Mononuclear cell (primary cell): ENCODE measurements around the gene CCL18. TPM values are rescaled to one million over a fixed set of nuclear protein-coding genes. Genes with fewer than 3 reads are reported as not detected.
"Not testable (repeated sequence)": the region's sequence is repeated elsewhere in the genome, so short reads cannot be mapped to it uniquely, and the experiment has no call there.

Experiments
- H3K27me3 ChIP-seq: 2 replicates; pipeline ENCODE4 v1.6.0; 2011; ENCODE audit warnings: low read length, control low read depth; ENCODE audit not compliant: insufficient read depth
- H3K4me1 ChIP-seq: 2 replicates; pipeline ENCODE4 v1.5.1; 2011; ENCODE audit warnings: mild to moderate bottlenecking, low read length, control low read depth; ENCODE audit not compliant: insufficient read depth
- H3K4me3 ChIP-seq: 2 replicates; pipeline ENCODE4 v1.5.1; 2011; ENCODE audit warnings: mild to moderate bottlenecking, low read length, moderate library complexity
- H3K9me3 ChIP-seq: 2 replicates; pipeline ENCODE4 v1.5.1; 2011; ENCODE audit warnings: low read depth, mild to moderate bottlenecking, control low read depth, low read length
- total RNA-seq: library from RNA; depleted of rRNA; stranded (reverse); fragments of >200 nt; gene quantifications from one replicate; pipeline ENCODE4 v1.2.3, GENCODE V29; 2012

The CCL18 gene, protein sequence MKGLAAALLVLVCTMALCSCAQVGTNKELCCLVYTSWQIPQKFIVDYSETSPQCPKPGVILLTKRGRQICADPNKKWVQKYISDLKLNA
- total RNA-seq, result 0.31 TPM

DNA sequence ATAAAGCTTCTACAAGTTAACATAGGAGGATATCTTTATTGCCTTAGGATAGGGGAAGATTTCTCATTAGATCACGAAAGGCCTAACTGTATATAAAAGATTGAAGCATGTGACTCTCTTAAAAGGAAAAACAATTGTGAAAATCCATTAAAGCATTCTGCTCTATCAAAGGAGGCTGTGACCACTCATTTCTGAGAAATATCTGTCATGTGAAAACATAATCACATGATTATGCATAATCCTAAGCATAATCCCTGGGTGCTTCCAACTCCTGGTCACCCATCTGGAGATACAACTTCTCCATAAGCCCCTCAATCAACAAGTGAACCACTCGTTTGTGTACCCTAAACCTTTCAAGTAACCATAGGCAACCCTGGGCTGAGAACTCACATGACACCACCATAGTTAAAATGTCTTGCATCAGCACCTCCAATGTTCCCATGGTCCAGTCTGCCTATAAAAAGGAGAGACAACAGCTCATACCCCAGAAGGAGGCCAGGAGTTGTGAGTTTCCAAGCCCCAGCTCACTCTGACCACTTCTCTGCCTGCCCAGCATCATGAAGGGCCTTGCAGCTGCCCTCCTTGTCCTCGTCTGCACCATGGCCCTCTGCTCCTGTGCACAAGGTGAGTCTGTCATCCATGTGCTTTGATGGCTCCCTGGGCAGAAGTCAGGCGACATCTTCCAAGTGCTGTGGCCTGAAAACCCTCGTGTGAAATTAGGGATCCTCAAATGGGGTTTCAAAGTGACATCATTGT is at the start of gene CCL18:
Gene CCL18, plus strand, starts transcription at position 487 of the 756 bp plus-strand sequence. Its CDS starts 71 bp downstream, at position 558.
- no peaks in the 10 kb centered on the region for H3K27me3 ChIP-seq
- H3K9me3 ChIP-seq, result no peaks in the 10 kb centered on the region
- H3K4me1 ChIP-seq, result peaks cover 18% of the 10 kb centered on the region
- no peak within 1 kb of the TSS for H3K4me3 ChIP-seq

DNA sequence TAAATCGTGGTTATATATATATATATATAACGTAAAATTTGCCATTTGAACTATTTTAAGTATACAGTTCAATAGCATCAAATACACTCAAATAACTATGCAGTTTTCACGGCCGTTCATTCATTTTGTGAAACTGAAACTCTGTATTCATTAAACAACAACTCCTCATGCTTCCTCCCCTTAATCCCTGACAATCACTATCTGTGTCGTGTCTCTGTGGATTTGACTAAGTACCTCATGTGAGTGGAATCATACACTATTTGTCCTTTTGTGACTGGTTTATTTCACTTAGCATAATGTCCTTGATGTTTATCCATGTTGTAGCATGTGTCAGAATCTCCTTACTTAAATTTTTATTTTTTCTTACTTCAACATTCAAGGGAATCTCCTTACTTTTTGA is 49.1 kb upstream of the CCL18 start:
- Histone ChIP-seq H3K4me1 (peaks cover 20% of the 10 kb centered on the region), H3K4me3 (no peak overlapping the region), H3K27me3 (no peaks in the 10 kb centered on the region), H3K9me3 (no peaks in the 10 kb centered on the region)

- H3K4me1 ChIP-seq, result peaks cover 20% of the 10 kb centered on the region
- not testable (repeated sequence) for H3K9me3 ChIP-seq, H3K4me3 ChIP-seq, H3K27me3 ChIP-seq
Observed at GRCh38 chr17:36015895-36016294, 48.2 kb upstream of the CCL18 start.

GRCh38 chr17:36016555-36016954 is 47.5 kb upstream of the CCL18 start:
- Histone ChIP-seq H3K27me3 (no peaks in the 10 kb centered on the region), H3K4me1 (peaks cover 20% of the 10 kb centered on the region), H3K4me3 (no peak overlapping the region), H3K9me3 (no peaks in the 10 kb centered on the region)

DNA sequence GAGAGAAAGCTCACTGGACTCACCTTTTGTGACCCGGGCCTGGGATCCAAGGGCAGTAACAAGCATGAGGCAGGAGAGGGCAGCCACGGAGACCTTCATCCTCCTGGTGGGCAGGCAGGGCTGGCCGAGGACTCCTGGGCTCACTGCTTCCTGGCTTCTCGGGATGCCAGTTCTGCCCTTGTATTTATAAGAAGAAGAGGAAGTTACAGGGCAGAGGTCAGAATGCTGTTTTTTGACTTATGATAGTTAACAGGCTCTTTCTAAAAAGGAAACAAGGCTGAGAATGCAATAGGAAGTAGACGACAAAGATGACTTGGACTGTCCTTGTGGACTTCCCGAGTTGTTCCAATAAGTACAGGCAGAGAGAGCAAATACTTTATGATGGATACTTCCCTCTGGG is 46.3 kb upstream of the CCL18 start, which contains the start of gene CCL23:
Gene CCL23, minus strand, starts transcription at position 174 of the 400 bp plus-strand sequence. Its CDS starts 75 bp downstream, at position 99.
- no peaks in the 10 kb centered on the region for H3K27me3 ChIP-seq
- no peaks in the 10 kb centered on the region for H3K9me3 ChIP-seq
- peaks cover 20% of the 10 kb centered on the region for H3K4me1 ChIP-seq
- H3K4me3 ChIP-seq, result no peak within 1 kb of the TSS

- Histone ChIP-seq H3K4me1 (peaks cover 20% of the 10 kb centered on the region), H3K9me3 (no peaks in the 10 kb centered on the region), H3K4me3 (no peak overlapping the region), H3K27me3 (no peaks in the 10 kb centered on the region)
Observed at GRCh38 chr17:36019423-36019822, 44.6 kb upstream of the CCL18 start.

GRCh38 chr17:36024106-36024869 is 39.8 kb upstream of the CCL18 start:
- Histone ChIP-seq H3K27me3 (no peaks in the 10 kb centered on the region), H3K9me3 (no peaks in the 10 kb centered on the region), H3K4me1 (peaks cover under 1% of the 10 kb centered on the region), H3K4me3 (no peak overlapping the region)

DNA sequence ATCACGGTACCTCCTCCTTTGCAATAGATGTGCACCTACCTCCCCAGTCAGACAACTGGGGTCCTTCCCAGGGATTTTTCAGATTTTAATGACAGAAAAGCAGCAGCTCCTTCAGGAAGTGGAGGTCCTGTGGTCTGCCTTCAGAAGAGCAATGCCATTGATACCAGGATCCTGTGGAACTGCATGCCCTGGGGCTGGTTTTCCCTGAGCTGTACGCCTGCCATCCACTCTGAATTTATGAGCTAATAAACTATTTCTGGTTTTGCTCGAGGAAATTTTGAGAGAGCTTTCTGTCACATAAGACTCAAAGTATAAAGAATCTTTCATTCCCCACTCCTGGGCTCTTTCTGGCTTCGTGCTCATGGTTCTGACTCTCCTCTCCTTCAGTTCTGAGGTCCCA is 36.3 kb upstream of the CCL18 start:
- Histone ChIP-seq H3K9me3 (no peaks in the 10 kb centered on the region), H3K4me1 (no peaks in the 10 kb centered on the region)

GRCh38 chr17:36030956-36031355 is 33.1 kb upstream of the CCL18 start:
- Histone ChIP-seq H3K9me3 (no peaks in the 10 kb centered on the region), H3K4me1 (peaks cover 25% of the 10 kb centered on the region), H3K27me3 (no peaks in the 10 kb centered on the region), H3K4me3 (no peak overlapping the region)

More for the DNA sequence above, 36.3 kb upstream of the CCL18 start:
- no peak overlapping the region for H3K4me3 ChIP-seq
- H3K27me3 ChIP-seq, result no peaks in the 10 kb centered on the region

- peaks cover 30% of the 10 kb centered on the region for H3K4me1 ChIP-seq
- H3K27me3 ChIP-seq, result no peaks in the 10 kb centered on the region
- H3K4me3 ChIP-seq, result no peak overlapping the region
- no peaks in the 10 kb centered on the region for H3K9me3 ChIP-seq
Observed at GRCh38 chr17:36034127-36034526, 29.9 kb upstream of the CCL18 start.

GRCh38 chr17:36036235-36036634 is 27.8 kb upstream of the CCL18 start:
- peaks cover 30% of the 10 kb centered on the region for H3K4me1 ChIP-seq
- H3K9me3 ChIP-seq, result no peaks in the 10 kb centered on the region
- no peak overlapping the region for H3K4me3 ChIP-seq
- no peaks in the 10 kb centered on the region for H3K27me3 ChIP-seq

DNA sequence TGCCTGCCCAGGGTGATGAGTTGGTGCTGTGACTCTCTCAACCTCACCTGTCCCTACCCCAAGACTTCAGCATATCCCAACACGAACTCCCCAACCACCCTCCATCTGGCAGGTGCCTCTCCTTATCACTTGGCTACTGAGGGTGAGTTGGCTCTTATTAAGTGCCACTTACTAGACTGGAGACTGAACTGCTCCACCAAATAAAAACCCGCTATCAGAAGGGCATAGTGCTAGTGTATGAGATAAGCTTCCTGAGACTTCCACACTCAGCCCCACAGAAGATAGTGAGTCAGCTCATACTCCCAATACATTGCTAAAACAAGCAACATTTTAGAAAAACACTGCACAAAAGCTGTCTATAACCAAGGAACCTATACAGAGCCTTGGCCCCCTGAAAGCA is 16.0 kb upstream of the CCL18 start:
- no peaks in the 10 kb centered on the region for H3K27me3 ChIP-seq
- no peaks in the 10 kb centered on the region for H3K4me1 ChIP-seq
- peaks cover 29% of the 10 kb centered on the region for H3K9me3 ChIP-seq

GRCh38 chr17:36049643-36050042 is 14.4 kb upstream of the CCL18 start:
- Histone ChIP-seq H3K4me3 (no peak overlapping the region), H3K27me3 (no peaks in the 10 kb centered on the region), H3K9me3 (peaks cover 29% of the 10 kb centered on the region), H3K4me1 (no peaks in the 10 kb centered on the region)

More for the DNA sequence above, 16.0 kb upstream of the CCL18 start:
- H3K4me3 ChIP-seq, result no peak overlapping the region

- Histone ChIP-seq H3K4me3 (no peak overlapping the region), H3K4me1 (no peaks in the 10 kb centered on the region), H3K27me3 (no peaks in the 10 kb centered on the region), H3K9me3 (peaks cover 16% of the 10 kb centered on the region)
Observed at GRCh38 chr17:36055171-36055570, 8.9 kb upstream of the CCL18 start.

DNA sequence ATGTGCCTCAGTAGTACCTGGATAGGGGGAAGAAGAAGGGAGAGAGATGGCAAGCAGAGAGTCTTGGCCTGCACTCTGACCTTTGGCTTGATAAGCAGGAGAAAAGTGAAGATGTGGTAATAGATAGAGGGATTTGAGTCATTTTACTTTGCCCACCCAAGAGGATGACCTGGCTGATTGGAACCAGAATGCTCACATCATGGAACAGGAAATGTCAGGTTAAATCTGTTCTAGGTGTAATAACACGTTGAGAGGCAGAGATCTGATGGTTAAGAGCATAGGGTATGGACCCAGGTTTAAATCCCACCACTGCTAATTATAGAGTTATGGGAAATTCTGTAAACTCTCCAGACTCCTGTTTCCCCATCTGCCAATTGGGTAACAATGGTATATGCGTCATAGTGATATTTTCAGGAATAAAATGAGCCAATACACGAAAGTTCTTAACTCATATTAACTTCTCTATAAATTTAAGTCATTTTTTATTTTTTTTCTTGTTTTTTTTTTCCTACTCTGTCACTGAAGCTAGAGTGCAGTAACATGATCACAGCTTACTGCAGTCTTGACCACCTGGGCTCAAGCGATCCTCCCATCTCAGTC is 8.1 kb upstream of the CCL18 start:
- no peak overlapping the region for H3K4me3 ChIP-seq
- H3K27me3 ChIP-seq, result no peaks in the 10 kb centered on the region
- H3K4me1 ChIP-seq, result no peaks in the 10 kb centered on the region
- H3K9me3 ChIP-seq, result peaks cover 14% of the 10 kb centered on the region
